ENCODE data around the gene PPP6R2.

The PPP6R2 gene

GRCh38 chr22:50447576-50448551 lies 104.7 kb downstream of the PPP6R2 start:
- DNase-seq (ENCODE audit: low spot score) = no peak

- no peak for DNase-seq (ENCODE audit: low spot score)
Measured at GRCh38 chr22:50452649-50453048, 109.5 kb downstream of the PPP6R2 start.

GRCh38 chr22:50454556-50455075 lies 111.5 kb downstream of the PPP6R2 start:
- DNase-seq (ENCODE audit: low spot score) = no peak

GRCh38 chr22:50455201-50455600 lies 112.1 kb downstream of the PPP6R2 start:
- DNase-seq (ENCODE audit: low spot score) = no peak

GRCh38 chr22:50456026-50456425 lies 112.9 kb downstream of the PPP6R2 start:
- no peak for DNase-seq (ENCODE audit: low spot score)

- no peak for DNase-seq (ENCODE audit: low spot score)
Measured at GRCh38 chr22:50456466-50457234, 113.5 kb downstream of the PPP6R2 start.

- DNase-seq (ENCODE audit: low spot score) = no peak
Measured at GRCh38 chr22:50459016-50459415, 115.9 kb downstream of the PPP6R2 start.

GRCh38 chr22:50459496-50460140 lies 116.5 kb downstream of the PPP6R2 start:
- no peak for DNase-seq (ENCODE audit: low spot score)

- DNase-seq (ENCODE audit: low spot score) = no peak
Measured at GRCh38 chr22:50460938-50461337, 117.8 kb downstream of the PPP6R2 start.

- no peak for DNase-seq (ENCODE audit: low spot score)
Measured at GRCh38 chr22:50461536-50461935, 118.4 kb downstream of the PPP6R2 start.

GRCh38 chr22:50461979-50462540 lies 118.9 kb downstream of the PPP6R2 start:
- no peak for DNase-seq (ENCODE audit: low spot score)

GRCh38 chr22:50463188-50463900 lies 120.2 kb downstream of the PPP6R2 start:
- DNase-seq (ENCODE audit: low spot score) = no peak

- DNase-seq (ENCODE audit: low spot score) = no peak
Measured at GRCh38 chr22:50464451-50464850, 121.3 kb downstream of the PPP6R2 start.

GRCh38 chr22:50465066-50465930 lies 122.2 kb downstream of the PPP6R2 start:
- DNase-seq (ENCODE audit: low spot score) = no peak

- DNase-seq (ENCODE audit: low spot score) = no peak
Measured at GRCh38 chr22:50467341-50467740, 124.2 kb downstream of the PPP6R2 start.

- DNase-seq (ENCODE audit: low spot score) = no peak
Measured at GRCh38 chr22:50467773-50468440, 124.8 kb downstream of the PPP6R2 start.

GRCh38 chr22:50468626-50469025 lies 125.5 kb downstream of the PPP6R2 start:
- DNase-seq (ENCODE audit: low spot score) = no peak

GRCh38 chr22:50469377-50470305 lies 126.5 kb downstream of the PPP6R2 start:
- no peak for DNase-seq (ENCODE audit: low spot score)

GRCh38 chr22:50470491-50470890 lies 127.4 kb downstream of the PPP6R2 start:
- no peak for DNase-seq (ENCODE audit: low spot score)
